AG04449 (cell line): Measurements from ENCODE around the gene FNDC1.

Experiments
- CTCF ChIA-PET: fragments of 350-600 bp; formaldehyde crosslinking; extraction: SDS; loops from one replicate; lab custom pipeline; 2021; ENCODE audit warnings: antibody characterized with exemption; lab: Yijun Ruan, JAX
- POLR2A ChIA-PET: fragments of 400-600, 350-600 bp; formaldehyde crosslinking; extraction: SDS; loops from one replicate; lab custom pipeline; 2020; ENCODE audit warnings: antibody characterized with exemption, inconsistent platforms; lab: Yijun Ruan, JAX
- DNase-seq: peaks from one replicate; pipeline ENCODE4 v3.0.0-alpha.2; 2010; ENCODE audit warnings: low read depth, low spot score
- H3K4me3 ChIP-seq: 2 replicates; pipeline ENCODE4 v1.5.1; 2011; ENCODE audit warnings: low read depth, mild to moderate bottlenecking, control low read depth, low read length
- TF ChIP-seq, protein P1 (sequence below): IDR thresholded peaks from one replicate; pipeline ENCODE4 v1.5.1; 2011; ENCODE audit warnings: mild to moderate bottlenecking, moderate library complexity, low read length, control low read depth, inconsistent platforms; ENCODE audit not compliant: insufficient read depth; ENCODE audit errors: missing control alignments

The FNDC1 gene

DNA sequence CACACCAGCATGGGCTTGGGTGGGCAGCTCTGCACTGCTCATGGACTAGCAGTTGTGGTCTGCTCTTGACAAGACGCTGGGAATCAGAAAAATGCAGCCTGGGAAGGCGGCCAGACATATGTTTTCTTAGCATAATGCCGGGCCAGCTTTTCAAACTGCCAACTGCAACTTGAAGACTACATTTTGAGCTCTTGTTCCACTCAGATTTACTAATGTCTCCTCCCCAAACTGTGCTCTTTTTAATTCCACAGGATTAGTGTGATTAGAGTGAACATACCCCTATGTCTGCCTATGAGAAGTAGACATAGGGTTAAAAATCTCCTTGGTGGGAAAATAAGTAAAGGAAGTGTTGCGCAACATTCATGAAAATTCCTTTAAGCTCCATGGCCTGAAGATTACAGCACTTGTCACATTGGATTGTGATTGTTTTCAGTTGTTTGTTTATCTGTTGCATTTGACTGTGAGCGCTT lies 5.3 kb upstream of the FNDC1 start:
- TF ChIP-seq, protein P1, sequence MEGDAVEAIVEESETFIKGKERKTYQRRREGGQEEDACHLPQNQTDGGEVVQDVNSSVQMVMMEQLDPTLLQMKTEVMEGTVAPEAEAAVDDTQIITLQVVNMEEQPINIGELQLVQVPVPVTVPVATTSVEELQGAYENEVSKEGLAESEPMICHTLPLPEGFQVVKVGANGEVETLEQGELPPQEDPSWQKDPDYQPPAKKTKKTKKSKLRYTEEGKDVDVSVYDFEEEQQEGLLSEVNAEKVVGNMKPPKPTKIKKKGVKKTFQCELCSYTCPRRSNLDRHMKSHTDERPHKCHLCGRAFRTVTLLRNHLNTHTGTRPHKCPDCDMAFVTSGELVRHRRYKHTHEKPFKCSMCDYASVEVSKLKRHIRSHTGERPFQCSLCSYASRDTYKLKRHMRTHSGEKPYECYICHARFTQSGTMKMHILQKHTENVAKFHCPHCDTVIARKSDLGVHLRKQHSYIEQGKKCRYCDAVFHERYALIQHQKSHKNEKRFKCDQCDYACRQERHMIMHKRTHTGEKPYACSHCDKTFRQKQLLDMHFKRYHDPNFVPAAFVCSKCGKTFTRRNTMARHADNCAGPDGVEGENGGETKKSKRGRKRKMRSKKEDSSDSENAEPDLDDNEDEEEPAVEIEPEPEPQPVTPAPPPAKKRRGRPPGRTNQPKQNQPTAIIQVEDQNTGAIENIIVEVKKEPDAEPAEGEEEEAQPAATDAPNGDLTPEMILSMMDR: no peak
- ChIA-PET POLR2A (no interaction called here), CTCF (interaction anchor here (0.8 to 2.7 kb wide), 4 partner anchors 10 to 491 kb away, joined by 3 to 12 read pairs (median 5); no protein-coding TSS in a partner anchor)
- no peak for DNase-seq
- H3K4me3 ChIP-seq: no peak overlapping the region

DNA sequence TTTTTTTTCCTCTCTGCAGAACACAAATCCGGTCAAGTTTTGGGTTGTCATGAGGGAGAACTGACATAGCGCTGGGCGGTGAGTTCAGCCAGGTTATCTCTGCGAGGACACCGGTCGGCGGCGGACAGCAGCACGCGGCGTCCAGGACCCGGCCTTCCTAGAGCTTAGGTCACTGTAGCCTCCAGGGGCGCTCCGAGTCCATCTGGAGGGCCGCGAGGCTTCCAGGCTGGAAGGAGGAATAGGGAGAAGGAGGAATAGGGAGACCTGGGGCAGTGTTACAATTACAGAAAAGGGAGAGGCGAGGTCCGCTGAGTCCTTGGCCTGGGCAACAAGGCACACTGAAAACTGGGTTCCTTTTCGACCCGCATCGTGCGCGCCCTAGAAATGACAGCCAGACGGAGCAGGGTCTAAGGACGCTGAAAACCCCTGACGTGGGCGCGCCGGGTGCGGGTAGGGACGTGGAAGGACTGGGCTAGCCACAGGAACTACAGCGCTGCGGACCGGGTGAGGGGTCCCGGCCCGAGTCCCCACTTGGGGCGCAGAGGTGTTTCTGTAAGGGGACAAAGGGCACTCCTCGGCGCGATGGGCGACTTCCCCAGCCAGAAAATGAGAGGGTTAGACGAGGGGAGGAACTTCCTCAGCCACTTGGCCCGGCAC lies 536 bp upstream of the FNDC1 start:
- no peak for DNase-seq
- ChIA-PET POLR2A (interaction anchor here (0.7 kb wide), 1 partner anchor 475 kb away, joined by 3 read pairs; no protein-coding TSS in a partner anchor), CTCF (interaction anchor here (0.7 to 9.6 kb wide), 6 partner anchors 10 to 487 kb away, joined by 3 to 159 read pairs (median 4); no protein-coding TSS in a partner anchor)
- TF ChIP-seq, protein P1: peak; percentile 53
- peak overlapping the region; percentile 25 for H3K4me3 ChIP-seq

DNA sequence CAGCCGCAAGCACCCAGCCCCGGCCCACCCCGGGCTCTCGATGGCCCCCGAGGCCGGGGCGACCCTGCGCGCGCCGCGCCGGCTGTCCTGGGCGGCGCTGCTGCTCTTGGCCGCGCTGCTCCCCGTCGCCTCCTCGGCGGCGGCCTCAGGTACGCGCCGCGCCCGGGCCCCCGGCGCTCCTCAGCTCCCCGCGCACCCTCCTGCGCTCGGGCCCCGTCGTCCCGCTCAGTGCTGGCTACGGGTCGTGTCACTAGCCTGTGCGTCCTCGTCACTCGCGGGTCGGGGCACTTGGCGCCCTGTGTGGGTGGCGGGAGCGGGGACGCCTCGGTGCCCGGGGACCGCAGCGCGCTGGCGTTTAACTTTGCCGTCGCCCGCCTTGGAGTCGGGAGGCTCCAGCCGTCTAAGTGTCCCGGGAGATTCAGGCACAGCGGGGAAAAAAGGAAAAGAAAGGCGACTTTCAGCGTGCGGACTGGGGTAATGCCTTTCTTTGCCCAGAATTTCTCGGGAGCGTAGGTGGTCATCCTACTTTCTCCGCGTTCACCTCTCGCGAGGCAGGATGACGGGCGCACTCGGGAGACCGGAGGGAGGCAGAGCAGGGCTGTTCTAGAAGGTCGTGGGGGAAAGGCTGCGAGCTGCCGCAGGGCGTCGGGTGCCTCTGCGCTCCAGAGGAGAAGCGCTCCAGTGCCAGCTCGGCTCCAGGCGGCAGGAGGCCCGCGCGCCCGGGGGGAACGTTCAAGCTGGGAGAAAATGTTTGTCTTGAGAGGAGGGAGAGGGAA lies 545 bp downstream of the FNDC1 start:
- no peak for DNase-seq
- ChIA-PET CTCF (interaction anchor here (1.0 to 9.6 kb wide), 8 partner anchors 14 to 512 kb away, joined by 3 to 159 read pairs (median 5); no protein-coding TSS in a partner anchor), POLR2A (no interaction called here)
- TF ChIP-seq, protein P1: no peak
- peak overlapping the region; percentile 43 for H3K4me3 ChIP-seq

DNA sequence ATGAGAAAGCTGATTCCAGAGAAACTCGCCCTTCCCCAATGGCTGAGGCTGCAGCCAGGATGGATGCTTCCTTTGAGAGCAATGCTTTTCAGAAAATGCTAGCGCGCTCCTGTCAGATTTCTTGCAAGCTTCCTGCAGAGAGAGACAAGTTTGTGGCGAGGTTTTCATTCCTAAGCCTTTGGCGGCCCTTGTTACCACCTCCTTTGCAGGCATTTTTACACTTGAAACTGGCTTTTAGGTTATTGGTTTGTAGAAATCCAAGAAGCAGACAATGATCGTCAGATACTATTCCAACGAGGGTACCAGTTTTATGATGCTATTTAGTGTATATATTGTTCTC lies 1.1 kb downstream of the FNDC1 start:
- peak overlapping the region; percentile 43 for H3K4me3 ChIP-seq
- TF ChIP-seq, protein P1: no peak
- ChIA-PET CTCF (interaction anchor here (1.0 to 9.6 kb wide), 8 partner anchors 13 to 511 kb away, joined by 3 to 159 read pairs (median 5); no protein-coding TSS in a partner anchor), POLR2A (no interaction called here)
- no peak for DNase-seq

DNA sequence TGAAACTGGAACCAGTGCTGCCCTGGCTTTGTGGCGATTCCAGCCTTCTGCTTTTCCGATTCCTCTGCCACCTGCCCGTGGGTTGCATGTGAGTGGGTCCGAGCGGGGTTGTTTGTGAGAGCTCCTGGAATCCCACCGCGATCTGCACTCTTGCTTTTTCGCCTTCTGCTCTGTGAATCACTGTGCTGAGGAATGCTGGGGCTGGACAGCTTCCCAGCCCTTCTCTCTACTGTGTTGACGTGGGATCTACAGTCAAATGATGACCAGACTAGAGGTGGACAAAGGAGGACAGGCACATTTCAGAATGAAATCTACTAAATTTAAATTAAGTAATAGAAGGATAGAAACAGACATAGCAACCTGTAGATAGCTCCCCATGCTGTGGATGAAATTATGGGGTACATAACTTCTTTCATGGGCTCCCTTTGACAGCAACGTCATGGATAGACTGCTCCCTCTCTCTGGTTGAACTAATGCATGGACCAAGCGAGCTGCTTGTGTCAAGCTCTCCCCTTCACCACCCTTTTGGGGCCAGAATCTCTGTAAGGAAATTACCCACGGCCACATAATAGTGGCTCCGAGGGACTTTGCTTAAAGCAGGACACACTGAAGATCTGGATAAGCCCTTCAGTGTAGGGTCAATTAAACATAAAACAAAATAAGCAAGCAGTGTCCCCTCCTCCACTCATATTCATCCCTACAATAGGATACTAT lies 2.0 kb downstream of the FNDC1 start:
- TF ChIP-seq, protein P1: no peak
- ChIA-PET POLR2A (interaction anchor here (1.4 kb wide), 1 partner anchor 13 kb away, joined by 4 read pairs; no protein-coding TSS in a partner anchor), CTCF (interaction anchor here (0.5 to 9.6 kb wide), 15 partner anchors 8 to 510 kb away, joined by 3 to 159 read pairs (median 4); no protein-coding TSS in a partner anchor)
- no peak overlapping the region for H3K4me3 ChIP-seq
- DNase-seq: no peak
